ENCODE measurements around the gene TP53AIP1. TPM values are rescaled to one million over a fixed set of nuclear protein-coding genes. Genes with fewer than 3 reads are reported as not detected.

The TP53AIP1 gene
- total RNA-seq, 1 experiment from 2014 or later, result 0.13 TPM

DNA sequence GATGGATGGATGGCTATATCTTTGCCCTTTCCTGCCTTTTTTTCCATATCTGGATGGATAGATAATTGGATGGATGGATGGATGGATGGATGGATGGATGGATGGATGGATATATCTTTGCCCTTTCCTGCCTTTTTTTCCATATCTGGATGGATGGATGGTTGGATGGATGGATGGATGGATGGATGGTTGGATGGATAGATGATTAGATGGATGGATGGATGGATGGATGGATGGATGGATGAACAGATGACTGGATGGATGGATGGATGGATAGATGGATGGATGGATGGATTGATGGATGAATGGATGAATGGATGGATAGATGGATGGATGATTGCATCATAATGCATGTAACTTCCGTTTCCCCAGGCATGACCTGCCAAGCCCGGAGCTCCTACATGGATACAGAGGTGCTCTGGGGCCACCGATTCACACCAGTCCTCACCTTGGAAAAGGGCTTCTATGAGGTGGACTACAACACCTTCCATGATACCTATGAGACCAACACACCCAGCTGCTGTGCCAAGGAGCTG is 26.6 kb downstream of the TP53AIP1 start:
- in situ Hi-C loops (cut with HindIII; ENCODE audit: low pct_unique_long_range_greater_than_20kb, low sequenced_read_pairs), result no loop called here
- DNase-seq (ENCODE audit: low read depth, low spot score), result no peak

DNA sequence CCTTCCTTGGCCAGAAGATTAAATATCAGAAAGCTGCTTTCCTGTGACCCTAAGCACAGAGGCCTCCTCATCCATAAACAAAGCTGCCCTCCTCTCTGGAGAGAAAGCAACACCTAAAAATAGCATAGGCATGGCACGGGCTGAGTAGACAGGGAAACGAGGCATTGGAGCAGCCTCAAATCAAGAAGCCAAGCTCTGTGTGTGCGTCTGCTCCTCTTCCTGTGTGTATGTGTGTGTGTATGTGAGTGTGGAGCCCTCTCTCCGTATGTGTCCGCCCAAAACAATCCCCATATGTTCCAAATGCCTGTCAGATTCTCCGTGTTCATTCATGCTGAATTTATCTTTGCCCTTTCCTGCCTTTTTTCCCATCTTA is 27.5 kb downstream of the TP53AIP1 start:
- no peak for DNase-seq (ENCODE audit: low read depth, low spot score)
- in situ Hi-C loops (cut with HindIII; ENCODE audit: low pct_unique_long_range_greater_than_20kb, low sequenced_read_pairs), result no loop called here

DNA sequence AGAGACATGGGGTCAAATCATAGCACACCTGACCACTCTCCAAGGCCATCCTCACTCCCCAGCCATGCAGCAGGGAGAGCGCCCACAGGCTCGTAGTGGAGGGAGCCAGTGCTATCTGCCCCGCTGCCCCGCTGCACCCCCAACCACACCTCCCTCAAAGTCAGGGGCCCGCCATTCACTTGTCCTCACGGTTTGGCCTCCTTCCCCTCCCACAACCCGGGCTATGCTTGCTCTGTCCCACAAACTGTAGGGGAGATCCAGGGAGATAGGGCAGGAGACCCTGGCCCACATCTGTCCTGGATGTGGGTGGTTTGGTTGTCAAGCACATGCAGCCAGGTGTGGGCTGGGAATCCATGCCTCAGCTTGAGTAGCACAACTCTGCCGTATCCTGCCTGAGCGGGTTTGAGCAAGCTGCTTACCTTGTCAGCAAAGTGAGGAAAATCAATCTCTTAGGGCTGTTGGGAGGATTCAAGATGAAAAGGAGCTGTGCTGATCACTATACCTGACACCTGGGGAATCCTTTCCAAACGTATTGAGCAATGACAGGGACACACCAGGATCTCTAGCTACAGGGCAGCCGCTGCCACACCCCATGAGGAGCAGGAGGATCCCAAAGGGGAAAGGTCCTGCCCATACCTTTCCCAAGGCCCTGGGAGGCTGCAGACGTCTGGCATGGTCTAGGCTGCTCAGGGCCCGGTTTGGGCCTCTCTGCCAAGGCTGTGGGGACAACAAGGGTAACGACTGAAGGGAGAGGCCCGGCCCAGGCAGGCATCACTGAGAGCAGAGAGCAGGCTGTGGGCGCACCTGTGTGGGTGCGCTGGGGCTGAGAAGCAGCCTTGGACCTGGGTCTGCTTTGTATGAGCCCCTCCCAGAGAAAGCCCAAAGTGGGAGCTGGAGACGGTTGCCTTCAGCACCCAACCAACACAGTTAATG is 28.2 kb downstream of the TP53AIP1 start:
- in situ Hi-C loops (cut with HindIII; ENCODE audit: low pct_unique_long_range_greater_than_20kb, low sequenced_read_pairs), result no loop called here
- no peak for DNase-seq (ENCODE audit: low read depth, low spot score)

DNA sequence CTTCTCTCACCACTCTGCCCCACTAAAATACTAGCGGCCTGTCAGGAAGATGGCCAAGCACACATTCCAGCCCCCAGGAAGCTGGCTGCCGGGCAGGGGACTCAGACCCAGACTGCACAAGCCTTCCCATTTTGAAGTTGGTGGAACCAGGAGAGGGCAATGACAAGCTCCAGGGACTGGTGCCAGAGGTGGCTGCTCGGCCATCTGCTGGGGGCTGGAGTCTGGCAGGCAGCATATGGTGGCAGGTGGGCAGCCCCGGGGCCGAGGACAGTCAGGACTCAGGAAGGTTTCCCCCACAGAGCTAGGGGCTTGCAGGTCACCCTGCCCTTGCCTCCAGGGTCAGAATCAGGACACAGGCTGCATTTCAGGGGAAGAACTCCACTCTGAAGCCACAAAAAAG is 28.9 kb downstream of the TP53AIP1 start:
- in situ Hi-C loops (cut with HindIII; ENCODE audit: low pct_unique_long_range_greater_than_20kb, low sequenced_read_pairs), result no loop called here
- no peak for DNase-seq (ENCODE audit: low read depth, low spot score)

DNA sequence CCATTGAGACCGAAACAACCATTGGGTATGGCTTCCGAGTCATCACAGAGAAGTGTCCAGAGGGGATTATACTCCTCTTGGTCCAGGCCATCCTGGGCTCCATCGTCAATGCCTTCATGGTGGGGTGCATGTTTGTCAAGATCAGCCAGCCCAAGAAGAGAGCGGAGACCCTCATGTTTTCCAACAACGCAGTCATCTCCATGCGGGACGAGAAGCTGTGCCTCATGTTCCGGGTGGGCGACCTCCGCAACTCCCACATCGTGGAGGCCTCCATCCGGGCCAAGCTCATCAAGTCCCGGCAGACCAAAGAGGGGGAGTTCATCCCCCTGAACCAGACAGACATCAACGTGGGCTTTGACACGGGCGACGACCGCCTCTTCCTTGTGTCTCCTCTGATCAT is 31.0 kb downstream of the TP53AIP1 start:
- DNase-seq (ENCODE audit: low read depth, low spot score), result no peak
- in situ Hi-C loops (cut with HindIII; ENCODE audit: low pct_unique_long_range_greater_than_20kb, low sequenced_read_pairs), result no loop called here

DNA sequence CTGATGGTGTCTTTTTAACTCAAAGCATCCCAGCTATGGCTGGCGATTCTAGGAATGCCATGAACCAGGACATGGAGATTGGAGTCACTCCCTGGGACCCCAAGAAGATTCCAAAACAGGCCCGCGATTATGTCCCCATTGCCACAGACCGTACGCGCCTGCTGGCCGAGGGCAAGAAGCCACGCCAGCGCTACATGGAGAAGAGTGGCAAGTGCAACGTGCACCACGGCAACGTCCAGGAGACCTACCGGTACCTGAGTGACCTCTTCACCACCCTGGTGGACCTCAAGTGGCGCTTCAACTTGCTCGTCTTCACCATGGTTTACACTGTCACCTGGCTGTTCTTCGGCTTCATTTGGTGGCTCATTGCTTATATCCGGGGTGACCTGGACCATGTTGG is 31.4 kb downstream of the TP53AIP1 start:
- no peak for DNase-seq (ENCODE audit: low read depth, low spot score)
- in situ Hi-C loops (cut with HindIII; ENCODE audit: low pct_unique_long_range_greater_than_20kb, low sequenced_read_pairs), result no loop called here

DNA sequence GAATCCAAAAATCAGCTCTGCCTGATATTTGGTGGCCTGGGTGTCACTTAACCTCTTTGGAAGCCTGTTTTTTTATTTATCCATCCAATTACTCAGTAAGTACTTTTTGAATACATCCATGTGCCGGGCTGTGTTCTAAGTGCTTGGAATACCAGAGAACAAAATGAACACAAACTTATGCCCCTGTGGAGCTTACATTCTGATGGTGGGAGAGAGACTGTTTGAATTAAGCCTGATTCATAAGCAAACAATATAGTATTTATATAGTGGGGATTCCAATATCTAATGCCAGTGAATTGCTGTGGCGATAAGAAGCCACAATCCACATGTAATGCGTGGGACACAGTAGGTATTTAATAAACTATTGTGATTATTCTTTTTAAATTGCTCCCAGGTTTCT is 32.1 kb downstream of the TP53AIP1 start:
- no peak for DNase-seq (ENCODE audit: low read depth, low spot score)
- in situ Hi-C loops (cut with HindIII; ENCODE audit: low pct_unique_long_range_greater_than_20kb, low sequenced_read_pairs), result no loop called here

DNA sequence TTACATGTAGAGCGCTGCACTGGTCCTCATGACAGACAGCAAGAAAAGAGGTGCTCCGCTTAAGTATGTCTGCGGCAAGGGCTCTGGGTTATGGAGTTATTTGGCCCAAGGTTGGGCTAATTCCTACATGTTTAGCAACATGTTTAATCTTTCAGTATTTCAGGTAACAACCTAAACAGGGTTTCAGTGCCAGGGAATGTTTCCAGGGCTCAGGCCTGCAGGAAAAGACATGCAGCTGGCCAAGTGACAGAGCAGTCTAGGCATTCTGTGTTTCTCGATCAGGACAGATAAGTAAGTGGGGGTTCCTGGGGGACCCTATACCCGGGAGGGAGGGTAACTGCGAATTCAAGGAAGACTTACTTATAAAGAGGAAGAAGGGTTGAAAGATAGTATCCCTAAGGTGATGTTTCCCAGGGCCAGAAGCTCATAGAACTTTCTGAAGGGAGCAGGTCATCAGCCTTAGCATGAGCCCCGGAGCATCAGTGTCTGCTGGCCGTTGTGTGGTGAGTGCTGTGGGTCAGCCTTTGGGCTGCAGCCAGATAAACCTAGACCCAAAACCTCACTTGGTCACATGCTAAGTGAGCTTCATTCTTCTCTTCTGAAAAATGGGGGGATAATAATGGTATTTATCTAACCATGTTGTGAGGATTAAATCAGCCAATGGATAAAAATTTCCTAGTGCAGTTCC is 33.1 kb downstream of the TP53AIP1 start:
- in situ Hi-C loops (cut with HindIII; ENCODE audit: low pct_unique_long_range_greater_than_20kb, low sequenced_read_pairs), result no loop called here
- no peak for DNase-seq (ENCODE audit: low read depth, low spot score)

DNA sequence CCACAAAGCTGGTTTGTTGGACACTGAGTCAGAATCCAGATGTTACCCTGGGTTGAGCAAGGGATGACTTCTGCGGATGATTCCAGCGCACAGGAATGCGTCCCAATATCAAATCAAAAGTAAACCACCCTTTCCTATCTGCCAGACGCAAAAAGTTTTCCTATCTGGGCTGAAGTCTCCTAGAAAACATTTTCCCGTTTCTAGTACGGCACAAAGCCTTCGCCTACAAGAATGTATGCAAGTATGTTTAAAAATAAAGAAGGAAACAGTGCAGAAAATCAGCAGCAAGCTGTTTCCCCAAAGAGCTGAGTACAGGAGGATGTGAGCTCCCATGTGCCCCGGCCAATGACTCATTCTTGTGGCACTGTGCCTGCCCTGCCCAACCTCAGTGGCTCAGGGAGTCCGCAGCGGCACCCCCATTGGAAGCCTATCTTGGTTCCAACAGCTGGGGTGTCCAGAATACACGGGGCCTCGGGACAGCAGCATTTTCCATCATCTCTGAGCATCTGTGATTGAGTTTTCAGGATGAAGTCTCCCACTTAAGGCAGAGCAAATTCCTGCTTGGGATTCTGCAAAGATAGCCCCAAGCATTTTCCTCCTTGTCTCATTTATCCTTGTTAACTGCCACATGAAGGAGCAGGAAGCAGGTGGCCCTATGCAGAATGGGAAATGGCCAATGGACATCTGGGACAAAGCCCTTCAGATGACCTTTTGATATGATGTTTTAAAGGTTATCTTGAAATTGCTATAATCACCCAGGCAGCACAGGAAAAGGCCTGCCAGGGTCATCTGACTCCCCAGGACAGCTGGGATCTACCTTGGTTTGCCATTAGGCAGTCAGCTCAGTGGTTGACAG is 34.1 kb downstream of the TP53AIP1 start:
- DNase-seq (ENCODE audit: low read depth, low spot score), result no peak
- in situ Hi-C loops (cut with HindIII; ENCODE audit: low pct_unique_long_range_greater_than_20kb, low sequenced_read_pairs), result no loop called here

DNA sequence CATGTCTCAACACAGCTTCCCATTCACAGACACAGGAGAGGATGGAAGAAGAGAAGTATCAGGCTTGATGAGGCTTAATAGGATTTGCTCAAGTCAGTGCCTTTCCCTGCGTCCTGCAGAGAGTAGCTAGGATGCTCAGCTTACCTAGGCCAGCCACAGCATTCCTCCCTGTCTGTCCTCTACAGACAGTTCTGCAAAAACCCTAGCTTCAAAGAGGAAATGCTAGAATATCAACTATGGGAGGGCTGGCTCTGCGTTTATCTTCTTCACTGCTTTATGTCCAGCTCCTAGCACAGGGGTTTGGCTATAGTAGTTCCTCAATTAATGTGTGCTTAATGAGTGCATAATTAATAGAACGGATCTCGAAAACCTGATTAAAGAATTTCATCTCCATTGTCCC is 35.1 kb downstream of the TP53AIP1 start:
- no peak for DNase-seq (ENCODE audit: low read depth, low spot score)
- in situ Hi-C loops (cut with HindIII; ENCODE audit: low pct_unique_long_range_greater_than_20kb, low sequenced_read_pairs), result no loop called here

DNA sequence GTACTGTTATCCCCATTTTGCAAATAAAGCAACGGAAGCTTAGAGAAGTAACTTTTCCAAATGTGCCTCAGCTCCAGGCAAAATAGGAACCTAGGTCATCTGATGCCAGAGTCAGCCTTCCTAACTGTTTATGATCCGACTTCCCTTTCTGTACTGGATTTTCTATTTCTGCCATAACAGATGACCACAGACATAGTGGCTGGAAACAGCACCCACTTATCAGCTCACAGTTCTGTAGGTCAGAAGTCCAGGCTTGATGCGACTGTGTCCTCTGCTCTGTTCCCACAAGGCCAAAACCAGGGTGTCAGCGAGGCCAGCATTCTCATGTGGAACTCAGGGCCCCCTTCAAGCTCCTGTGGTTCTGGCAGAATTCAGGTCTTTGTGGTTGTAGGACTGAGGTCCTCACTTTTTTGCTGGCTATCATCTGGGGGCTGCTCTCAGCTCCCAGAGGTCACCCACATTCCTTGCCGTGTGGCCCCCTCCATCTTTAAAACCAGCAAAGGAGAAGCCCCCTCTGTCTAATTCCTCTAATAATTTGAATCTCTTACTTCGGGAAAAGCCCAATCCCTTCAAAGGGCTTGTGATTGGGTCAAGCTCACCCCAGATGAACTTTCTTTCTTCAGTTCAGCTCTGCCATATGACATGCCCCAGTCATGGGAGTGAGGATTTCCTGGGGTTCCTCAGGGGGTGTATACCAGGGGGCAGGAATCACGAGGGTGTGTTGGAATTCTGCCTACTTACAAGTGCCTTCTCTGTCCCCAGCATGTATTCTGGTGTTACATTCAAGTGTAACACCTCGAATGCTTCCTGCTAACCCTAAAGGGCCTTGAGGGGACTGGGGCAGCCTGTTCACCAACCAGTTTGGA is 36.3 kb downstream of the TP53AIP1 start:
- in situ Hi-C loops (cut with HindIII; ENCODE audit: low pct_unique_long_range_greater_than_20kb, low sequenced_read_pairs), result no loop called here
- no peak for DNase-seq (ENCODE audit: low read depth, low spot score)

DNA sequence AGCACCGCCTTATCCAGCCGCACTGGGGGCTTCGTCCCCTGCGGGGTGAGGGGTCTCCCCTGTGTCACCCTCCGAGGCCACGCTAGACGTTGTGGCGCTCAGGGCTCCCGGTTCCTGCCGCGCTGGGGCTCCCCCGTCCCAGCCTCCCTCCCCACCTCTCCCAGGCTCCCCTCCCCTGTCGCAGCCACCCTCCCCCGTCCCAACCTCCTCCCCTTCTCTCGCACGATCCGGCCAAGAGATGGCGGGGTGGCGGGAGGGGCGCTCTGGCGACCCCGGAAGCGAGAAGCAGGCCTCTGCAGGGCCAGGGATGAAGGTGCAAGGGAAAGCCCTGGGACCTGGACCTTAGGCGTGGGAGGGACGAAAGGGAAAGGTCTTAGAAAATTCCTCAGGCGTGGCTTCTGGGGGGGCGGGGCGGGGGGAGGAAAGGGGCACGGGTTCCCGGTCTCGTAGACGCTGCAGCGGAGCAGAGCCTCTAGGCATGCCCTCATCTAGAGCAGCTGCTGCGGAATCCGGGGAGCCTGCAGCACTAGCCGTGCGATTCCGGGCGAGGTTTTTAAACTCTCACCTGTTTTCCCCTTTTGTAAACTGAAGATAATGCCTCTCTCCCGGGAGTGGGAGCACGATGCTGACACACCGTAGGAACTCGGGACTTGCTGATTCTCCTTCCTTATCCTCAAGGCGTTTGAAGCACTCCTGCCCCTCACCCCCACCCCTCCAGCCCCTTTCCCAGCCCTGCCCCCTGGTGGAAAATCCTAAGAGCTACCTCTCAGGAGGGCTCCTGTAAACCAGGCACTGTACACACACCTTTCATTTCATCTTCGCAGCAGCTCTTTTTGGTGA is 37.1 kb downstream of the TP53AIP1 start:
- DNase-seq (ENCODE audit: low read depth, low spot score), result peak; percentile 56
- in situ Hi-C loops (cut with HindIII; ENCODE audit: low pct_unique_long_range_greater_than_20kb, low sequenced_read_pairs), result no loop called here

DNA sequence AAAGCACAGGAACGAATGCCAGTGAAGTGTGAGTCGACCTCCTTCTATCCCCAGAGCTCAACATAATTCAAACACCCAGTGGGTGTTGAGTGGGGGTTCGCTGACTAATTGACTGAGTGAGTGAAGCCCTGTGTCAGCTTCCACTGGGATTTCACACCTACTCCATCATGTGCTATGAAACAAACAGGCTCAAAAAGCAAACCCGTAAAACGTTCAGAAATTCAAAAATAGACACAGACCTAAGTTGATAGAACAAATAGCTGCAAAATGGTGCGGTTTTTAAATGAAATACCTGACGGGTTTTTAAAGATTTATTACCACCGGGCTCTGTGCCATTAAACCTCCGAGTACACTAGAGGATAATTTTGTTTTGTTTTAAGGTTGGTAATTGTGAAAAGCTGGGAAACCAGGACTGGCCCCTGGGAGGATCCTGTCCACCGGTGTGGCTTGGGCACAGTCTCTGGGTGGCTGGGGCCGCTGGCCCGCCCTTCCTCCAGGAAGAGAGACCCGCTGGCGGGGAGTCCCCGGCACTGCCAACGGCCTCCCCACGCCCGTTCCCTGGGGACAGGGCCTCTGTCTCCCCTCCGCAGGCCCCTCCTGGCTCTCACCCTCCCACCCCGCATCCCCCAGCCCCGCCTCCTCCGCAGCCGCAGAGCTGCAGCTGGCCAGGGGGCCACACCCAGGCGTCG is 37.9 kb downstream of the TP53AIP1 start:
- in situ Hi-C loops (cut with HindIII; ENCODE audit: low pct_unique_long_range_greater_than_20kb, low sequenced_read_pairs), result no loop called here
- DNase-seq (ENCODE audit: low read depth, low spot score), result no peak

DNA sequence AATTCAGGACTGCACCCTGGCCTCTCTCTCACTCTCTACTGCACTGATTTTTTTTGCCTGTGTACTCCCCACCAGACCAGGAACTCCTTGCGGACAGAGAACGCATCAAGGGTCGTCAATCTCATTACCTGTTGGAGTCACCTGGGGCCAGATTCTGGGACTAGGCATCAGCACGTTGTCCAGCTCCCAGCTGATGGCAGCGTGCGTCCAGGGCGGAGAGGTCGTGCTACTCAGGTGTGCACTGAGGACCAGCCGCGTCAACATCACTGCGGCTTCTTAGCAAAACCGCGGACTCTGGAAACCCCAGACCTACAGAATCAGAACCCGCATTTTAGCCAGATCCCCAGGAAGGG is 38.4 kb downstream of the TP53AIP1 start:
- DNase-seq (ENCODE audit: low read depth, low spot score), result no peak
- in situ Hi-C loops (cut with HindIII; ENCODE audit: low pct_unique_long_range_greater_than_20kb, low sequenced_read_pairs), result no loop called here

DNA sequence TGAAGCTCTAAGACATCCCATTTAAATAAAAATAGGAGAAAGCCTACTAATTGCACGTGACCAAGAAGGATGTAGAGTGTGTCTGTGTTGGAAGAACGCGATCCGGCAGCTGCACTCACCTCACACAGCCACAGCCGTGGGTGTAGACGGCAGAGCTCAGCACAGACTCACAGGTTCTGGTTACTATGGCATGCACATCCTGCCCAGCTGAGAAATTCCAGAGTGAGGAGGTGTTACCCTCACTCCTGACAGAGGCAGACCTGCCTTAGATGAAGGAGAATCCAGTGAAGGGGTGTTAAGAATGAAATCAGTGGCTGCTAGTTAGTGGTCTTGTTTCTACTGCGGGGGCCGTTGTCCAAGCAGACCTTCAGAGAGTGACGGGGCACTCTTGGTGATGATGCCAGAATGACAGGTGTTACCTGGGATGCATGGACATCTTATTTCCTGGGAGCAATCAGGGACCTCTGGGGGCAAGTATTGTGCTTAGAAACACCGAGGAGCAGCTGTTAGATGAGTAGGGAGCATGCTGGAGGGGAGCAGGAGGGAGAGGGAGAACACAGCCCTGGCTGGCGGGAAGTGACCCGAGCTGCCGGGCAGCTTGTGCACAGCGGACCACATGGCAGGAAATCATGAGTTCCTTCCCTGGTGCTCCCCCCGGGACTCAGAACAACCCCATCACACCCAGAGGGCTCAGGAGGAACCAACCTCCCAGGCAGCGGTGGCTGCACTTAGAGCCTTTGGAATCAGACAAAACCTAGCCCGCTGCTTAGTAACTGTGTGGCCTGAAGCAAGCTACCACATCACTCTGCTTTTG is 39.2 kb downstream of the TP53AIP1 start:
- DNase-seq (ENCODE audit: low read depth, low spot score), result no peak
- in situ Hi-C loops (cut with HindIII; ENCODE audit: low pct_unique_long_range_greater_than_20kb, low sequenced_read_pairs), result no loop called here

Measured in SK-MEL-5 (cell line).